ENCODE data around the gene MED12L.

MED12L gene

DNA sequence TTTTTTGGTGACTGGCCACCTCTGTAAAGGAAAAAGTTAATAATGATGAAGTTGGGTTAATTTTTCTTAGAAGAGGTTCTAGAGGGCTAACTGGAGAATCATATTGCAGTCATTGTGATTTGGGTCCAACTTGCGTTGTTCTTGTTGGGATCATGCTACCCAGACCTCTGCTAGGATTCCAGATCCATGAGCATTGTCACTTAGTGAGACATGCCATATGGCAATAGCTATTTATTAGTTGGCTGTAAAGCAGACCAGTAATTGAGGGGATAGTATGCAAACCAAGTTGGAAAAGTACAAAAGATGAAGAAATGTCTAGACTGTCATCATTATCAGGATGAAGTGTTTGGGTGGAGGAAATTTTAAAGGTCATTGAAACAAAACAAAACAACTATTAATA, 329.8 kb downstream of the MED12L start:
- DNase-seq (ENCODE audit: low read depth in 2 of 2): no peak

DNA sequence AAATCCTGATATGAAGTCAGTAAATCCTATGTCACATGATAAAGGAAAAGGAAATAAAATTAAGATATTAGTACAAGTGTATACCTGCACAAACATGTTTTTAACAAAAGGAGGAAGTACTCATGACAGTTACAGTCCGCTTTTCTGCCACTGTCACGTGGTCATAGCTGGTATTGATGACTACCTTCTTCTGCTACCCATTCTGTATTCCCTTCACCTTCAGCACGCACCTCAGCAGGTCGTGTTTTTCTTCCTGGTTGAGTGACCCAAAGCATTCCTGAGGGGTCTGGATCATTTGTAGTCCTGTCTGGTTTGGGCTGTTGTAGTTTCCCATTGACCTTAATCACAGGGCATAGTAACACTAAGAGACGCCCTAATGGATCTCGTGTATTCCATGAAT, 334.3 kb downstream of the MED12L start:
- no peak for DNase-seq (ENCODE audit: low read depth in 2 of 2)

DNA sequence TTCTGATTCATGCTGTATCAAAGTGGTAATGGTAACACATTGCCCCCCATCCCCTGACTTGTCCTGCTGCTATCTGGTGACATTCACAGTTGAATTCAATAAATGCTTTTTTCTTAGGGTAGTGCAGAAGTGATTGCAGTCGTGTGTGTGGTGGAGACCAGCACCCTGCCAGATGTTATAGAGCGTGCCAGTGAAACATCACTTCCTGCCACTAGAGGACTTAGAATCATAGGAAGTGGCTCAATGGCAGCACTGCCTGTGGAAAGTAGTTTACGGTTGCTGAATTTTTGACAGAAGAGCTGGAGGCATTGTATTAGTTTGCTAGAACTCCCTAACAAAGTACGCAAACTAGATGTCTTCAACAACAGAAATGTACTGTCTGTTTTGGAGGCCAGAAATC, 336.5 kb downstream of the MED12L start:
- no peak for DNase-seq (ENCODE audit: low read depth in 2 of 2)

DNA sequence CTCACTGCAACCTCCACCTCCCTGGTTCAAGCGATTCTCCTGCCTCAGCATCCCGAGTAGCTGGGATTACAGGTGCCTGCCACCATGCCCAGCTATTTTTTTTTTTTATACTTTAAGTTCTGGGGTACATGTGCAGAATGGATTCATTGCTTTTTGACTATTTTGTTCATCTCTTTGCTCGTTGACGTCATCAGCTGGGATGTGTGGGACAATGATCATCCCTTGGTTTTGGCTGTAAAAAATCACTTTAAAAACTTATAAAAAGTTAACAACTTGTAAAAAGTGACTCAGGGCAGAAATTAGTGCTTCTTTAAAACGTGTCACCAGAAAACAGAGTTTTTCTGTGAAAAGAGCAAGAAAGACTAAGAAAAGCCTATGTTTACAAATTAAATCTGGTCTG, 337.6 kb downstream of the MED12L start:
- DNase-seq (ENCODE audit: low read depth in 2 of 2): no peak

DNA sequence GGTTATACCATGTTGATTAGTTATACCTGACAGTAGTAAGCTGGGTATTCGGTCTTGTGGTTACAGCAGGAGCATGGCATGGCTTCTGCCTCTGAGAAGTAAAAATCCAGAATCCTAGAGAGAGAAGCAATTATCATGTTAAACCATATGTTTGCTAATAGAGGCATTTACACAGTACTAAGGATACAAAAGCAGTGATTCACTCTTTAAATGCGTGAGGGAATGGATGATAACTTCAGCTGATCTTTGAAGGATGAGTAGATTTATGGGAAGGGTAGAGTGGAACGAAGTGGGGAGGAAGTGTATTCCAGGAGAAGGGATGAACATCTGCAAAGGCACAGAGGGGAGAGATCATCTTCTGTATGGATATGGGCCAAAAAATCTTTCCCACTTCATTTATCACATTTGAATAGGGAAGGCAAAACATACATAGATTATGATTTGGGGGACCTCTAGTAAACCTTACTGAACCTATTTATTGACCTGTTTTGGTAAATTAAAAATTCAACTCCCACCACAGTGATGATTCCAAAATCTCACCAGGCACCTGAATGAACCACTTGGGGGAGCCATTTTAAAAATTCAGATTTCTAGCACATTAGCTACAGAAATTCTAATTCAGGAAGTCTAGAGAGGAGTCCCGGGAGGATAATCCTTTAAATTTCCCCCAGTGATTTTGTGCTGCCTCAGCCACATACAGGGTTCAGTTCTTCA, 340.3 kb downstream of the MED12L start:
- DNase-seq (ENCODE audit: low read depth in 2 of 2): no peak

DNA sequence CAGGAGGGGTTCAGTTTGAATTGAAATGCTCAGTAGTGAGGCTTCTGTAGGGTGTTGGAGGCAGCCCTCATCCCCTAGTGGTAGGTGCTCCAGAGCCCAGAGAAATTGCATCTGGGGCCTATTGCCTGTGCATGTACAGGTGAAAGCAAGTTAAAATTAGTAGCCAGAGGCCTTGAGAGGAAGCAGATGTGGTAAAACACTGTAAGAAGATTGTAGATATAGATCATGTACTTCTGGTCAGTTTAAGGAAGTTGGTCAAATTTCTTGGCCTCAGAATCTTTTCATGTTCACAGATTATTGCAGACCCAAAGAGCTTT, 340.8 kb downstream of the MED12L start:
- DNase-seq (ENCODE audit: low read depth in 2 of 2): no peak

DNA sequence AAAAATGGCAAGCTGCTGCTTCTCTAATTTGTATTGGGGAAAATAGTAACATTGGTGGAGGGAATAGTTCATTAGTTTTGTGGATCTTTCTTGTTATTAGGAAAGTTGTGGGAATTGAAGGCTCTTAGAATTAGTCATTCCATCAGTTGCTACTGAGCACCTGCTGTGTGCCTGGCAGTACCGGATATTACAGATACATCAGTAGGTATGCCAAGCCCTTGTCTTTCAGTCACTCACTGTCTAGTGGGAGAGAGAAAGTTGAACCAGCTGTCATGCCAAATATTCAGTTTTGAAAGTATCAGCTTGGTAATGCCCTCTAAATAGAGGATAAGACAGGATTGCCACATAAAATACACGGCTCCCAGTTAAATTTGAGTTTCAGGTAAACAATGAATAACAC, 342.9 kb downstream of the MED12L start:
- no peak for DNase-seq (ENCODE audit: low read depth in 2 of 2)

DNA sequence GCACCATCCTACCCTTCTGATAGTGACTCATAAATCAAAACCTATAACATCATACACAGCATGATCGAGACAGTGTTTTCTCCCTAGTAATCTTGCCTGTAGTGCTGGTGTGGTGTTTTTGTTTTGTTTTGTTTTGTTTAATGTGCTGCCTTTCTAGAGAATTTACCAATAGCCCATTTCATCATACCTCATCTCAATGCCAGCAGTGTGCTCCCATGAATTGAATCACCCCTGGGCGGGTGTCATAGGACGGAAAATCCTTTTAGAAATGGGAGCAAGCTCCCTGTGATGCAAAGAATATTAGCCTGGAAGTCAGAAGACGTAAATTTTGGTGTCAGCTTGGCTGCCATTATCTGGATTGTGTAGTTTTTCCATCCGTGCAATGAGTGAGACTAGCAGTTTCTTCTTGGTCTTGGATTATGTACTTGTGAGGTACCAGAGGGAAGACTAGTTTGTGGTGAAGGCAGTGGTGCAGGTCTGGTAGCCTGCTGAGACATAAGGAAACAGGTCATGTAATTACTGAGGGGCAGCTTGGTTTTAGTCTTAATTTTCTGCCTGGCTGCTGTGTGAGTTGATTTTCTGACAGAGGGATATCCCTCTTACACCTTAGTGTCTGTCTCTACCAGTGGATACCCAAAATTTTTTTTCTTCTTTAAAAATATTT, 345.5 kb downstream of the MED12L start:
- no peak for DNase-seq (ENCODE audit: low read depth in 2 of 2)

DNA sequence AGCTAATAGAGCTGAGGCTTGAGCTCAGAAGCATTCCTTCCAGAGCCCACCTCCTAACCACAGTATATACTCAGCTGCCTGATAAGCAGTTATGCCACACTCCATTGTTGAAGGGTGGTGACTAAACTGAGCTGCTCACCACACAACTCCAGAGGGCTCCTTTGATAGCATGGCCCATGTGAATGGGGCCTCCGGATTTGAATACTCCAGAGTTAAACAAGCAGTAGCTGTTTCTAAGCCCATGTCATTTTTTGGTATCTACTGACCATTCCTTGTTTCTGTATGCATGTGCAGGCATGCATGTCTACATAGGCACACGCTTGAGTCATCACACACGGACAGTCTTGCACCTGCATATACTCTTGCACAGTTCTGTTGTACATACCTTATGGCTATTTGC, 346.5 kb downstream of the MED12L start:
- DNase-seq (ENCODE audit: low read depth in 2 of 2): no peak

DNA sequence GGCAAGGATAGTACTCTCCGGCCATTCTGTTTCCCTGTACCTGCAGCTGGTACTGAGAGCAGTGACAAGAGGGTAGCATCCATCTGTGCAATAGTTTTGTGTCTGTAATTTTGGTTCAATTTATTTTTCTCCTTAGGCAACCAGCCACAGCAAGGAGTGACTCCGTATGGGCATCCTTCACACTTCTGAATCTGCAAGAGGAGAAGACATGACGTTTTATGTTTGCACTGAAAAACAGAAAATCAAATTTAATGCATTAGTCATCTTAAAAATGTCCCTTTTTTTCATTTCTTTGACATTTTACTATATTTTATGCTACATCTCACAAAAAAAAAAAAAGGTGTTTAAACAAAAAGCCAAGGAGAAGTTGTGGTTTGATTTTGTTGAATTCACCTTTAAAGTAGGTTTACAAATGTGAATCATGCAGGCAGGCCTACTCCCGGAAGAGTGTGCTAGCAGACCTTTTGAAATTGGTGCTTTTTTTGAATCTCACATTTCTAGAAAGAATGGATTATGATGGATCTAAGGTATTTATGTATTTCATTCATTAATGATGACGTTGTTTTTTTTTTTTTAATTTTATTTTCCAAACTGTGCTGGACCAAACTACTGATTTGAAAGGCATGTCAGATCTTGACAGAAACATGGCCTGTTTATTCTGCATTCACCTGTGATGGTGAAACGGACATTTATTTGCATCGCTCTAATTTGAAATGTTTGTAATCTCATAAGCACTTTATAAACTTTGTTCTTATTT, 347.3 kb downstream of the MED12L start:
- no peak for DNase-seq (ENCODE audit: low read depth in 2 of 2)

DNA sequence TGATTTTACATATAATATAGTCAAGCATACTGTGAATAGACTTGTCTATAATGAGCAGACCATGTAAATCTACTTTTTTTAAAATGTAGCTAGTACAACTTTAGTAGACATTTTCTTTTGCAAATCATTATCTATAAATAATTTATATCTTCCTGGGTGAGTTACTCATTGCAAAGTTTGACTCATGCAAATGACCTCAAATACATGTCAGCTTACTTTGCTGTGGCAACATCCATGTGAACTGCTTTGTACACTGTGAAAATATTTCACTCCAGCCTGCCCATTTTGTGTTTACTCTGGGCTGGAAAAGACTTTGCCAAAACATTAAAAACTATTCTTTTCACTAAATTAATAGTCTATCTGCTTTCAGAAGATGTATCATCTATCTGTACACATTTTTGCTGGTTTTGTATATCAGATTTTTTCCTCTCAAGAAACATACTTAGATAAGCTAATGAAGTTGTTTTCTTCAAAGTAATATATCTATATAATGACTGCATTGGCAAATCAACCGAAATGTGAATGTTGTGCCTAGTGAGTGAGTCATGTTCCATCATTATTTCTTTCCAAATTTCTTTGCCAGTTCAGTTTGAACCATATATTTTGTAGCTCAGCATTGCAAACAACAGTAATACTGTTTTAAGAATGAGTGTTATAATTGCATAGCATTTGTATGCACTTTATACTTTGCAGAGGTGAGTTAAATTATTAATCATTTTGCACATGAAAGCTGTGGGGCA, 348.9 kb downstream of the MED12L start:
- DNase-seq (ENCODE audit: low read depth in 2 of 2): no peak

DNA sequence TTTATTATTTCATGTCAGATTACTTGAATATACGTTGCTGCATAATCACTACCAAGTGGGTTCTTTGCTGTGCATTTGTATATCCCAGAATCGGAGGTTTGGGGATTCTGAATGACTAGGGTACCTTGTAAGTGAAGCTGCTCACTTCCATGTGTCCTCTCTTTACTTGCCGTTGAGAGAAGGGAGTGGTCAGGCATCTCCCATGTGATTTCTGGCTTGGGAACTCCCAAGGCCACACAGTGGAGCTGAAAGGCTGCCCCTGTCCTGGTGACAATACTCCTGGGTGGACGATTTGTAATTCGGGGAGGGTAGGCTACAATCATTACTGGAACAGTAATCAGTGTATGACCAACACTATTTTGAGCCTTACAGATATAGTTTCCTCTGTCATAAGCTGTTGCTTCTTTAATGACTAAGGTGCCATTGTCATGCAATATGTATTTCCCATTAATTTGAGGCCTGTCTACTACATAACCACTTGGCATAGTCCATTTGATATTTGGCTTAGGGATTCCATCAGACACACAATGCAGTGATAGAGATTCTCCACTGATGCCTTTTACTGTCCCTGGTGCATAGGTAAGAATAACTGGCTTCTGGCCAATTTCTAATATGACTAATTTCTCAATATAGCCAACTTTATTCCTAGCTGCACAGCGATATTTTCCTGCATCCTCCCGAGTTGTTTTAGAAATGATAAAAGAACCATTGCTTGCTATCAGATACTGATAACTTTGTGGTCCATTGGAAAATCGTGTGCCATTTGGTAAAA, 351.4 kb downstream of the MED12L start:
- no peak for DNase-seq (ENCODE audit: low read depth in 2 of 2)

DNA sequence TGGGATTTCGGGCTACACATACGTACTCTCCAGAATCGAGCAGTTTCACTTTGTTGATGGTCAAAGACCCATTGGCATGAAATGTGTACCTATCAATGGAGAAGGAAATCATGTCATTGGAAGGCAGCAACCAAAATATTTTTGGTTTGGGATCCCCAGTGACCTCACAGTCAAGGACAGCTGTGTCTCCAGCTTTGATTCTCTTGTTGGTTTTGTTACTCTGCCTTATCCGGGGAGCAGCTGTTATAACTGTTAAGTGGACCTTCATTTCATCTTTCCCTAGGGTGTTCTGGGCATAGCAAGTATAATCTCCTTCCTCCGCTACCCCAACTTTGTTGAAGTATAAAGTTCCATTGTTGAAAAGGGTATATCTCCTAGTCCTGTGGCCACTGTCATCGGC, 352.4 kb downstream of the MED12L start:
- no peak for DNase-seq (ENCODE audit: low read depth in 2 of 2)

DNA sequence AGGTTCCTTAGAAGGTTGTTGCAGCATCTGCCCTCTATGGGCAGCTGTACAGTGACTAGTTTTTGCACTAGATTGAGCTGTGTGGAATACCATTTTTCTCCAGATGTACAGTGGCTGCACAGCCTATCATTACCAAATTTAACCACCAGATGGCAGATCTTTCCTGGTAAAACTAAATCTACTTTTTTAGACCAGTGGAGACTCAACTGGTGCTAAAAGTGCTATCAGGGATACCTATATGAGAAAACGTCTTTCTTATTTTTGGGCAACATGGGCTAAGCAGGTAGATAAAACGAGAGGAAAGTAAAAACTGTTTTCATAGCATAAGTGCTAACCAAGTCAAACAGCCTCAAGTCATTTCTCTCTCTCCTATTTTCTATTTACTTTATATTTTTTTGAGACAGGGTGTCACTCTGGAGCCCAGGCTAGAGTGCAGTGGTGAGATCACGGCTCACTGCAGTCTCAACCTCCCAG, 354.2 kb downstream of the MED12L start:
- DNase-seq (ENCODE audit: low read depth in 2 of 2): no peak

DNA sequence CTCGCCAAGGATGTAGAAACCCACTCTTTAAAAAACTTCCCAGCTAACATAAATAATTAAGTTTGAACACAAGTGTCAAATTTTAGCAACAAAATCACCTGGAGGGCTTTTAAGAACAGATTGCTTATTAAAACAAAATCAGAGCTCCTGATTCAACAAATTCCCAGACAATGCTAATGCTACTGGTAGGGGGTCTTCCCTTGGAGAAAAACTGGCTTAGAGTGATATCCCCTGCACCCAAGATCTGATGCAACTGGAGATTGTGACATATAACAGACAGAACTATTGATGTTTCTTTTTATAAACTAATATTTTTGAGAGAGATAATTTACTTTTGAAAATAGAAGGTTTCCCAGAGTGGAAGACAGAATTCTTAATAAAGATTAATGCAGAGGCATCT, 355.5 kb downstream of the MED12L start:
- no peak for DNase-seq (ENCODE audit: low read depth in 2 of 2)

DNA sequence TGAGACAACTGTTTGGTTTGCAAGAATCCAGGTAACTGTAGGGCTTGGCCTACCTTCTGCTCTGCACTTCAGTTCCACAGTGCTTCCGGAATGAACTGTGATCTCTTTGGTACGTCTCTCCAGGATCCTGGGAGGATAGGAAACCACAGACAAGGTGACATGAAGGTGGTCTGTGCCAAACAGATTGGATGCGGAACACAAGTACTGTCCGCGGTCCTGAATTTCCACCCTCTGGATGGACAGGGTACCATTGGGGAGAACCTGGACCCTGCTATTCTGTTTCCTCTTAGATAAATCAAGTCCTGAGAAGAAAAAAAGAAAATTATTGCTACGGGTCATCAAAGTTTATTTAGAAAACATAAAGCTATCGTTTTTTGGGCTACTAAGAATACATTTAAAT, 358.1 kb downstream of the MED12L start:
- no peak for DNase-seq (ENCODE audit: low read depth in 2 of 2)

DNA sequence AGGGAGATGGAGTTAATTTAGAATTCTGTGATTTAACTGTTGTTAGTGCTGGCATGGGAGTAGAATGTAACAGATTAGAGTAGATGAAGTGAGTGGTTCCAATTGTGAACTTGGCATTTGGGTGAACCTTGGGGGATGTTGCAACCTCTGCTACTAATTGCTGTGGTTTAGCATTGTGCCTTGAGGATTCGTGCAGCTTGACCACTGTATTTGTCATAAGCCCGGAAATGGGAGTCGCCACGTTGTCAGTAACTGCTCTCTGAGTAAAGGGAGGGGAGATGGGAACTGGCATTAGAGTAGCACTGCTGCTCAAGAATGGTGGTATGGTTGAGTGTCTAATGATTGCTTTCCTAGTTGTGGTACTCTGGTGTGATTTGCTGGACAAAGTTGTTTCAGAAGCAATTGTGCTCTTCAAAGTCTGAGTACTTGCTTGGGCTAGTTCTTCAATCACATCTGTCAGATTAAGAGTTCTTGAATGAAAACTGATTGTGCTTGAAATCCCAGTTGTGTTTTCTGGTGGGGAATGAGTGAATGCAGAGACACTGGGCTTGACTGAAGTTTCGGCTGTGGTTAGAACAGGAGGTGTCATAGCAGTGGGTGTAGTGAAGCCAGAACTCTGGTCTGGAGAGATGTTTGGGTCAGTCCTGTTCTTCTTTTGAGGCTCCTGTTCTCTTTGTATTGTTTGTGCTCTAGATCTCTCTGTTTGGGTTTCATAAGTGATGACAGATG, 360.0 kb downstream of the MED12L start:
- no peak for DNase-seq (ENCODE audit: low read depth in 2 of 2)

DNA sequence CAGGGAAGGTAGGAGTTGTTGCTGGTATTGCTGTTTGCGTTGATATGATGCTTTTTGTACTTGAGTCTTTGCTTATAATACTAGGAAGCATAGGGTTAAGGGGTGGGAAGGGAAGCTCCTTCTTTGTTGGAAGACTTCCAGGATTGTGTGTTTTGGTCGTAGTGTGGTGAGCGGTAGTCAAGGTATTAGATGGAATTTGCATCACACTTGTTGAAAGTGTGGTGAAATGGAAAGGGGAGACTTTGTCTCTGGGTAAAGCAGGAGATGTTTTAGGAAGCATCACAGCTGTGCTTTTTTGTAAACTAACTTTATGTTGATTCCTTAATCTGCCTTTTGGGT, 360.5 kb downstream of the MED12L start:
- no peak for DNase-seq (ENCODE audit: low read depth in 2 of 2)

DNA sequence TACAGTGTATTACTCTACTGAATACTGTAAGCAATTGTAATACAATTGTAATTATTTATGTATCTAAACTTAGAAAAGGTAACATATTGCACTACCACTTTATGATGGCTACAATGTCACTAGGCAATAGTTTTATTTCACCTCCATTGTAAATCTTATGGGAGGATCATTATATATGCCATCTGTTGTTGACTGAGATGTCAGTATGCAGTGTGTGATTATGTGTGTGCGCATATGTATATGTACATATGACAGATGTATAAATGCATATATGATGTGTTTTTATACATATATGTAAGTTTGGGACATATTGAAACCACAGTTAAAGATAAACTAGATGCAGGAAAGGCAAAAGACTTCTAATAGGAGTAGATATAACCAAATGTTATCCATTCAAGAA, 366.9 kb downstream of the MED12L start:
- no peak for DNase-seq (ENCODE audit: low read depth in 2 of 2)

DNA sequence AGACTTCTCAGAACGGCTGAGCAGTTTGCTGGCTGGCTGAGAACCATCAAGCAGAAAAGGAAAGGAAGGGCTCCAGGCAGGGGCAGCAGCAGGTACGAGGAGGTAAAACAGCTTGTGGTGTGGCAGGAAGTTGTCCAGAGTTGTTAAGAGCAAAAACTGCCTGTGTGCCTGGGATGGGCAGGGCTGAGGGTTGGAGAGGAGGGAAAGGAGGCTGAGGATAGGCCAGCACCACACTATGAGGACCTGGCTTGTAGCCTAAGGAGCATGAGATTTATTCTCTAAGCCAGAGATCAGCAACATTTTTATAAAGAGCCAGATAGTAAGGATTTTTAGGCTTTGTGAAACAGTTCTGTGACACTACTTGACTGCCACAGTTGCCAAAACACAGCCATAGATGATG, 367.4 kb downstream of the MED12L start:
- DNase-seq (ENCODE audit: low read depth in 2 of 2): no peak

DNA sequence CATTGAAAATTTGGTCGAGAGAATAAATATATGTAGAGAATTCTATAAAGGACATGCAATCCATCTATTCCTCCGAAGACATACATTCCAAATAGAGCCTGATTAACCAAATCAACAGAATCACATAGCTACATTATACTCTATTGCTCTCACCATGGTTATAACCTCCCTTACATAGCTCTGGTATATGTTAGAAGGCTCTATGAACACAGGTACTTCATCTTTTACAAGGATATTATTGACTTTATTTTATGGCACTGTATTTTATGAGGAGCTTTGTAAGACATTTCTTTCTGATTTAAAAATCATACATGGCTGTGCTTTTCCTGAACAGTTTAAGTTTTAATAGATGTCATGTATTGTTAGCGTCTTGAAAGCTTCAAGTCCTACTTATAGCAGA, 370.6 kb downstream of the MED12L start:
- DNase-seq (ENCODE audit: low read depth in 2 of 2): no peak
